Measurements from ENCODE around the gene CORO1C. TPM values are rescaled to one million over a fixed set of nuclear protein-coding genes. Genes with fewer than 3 reads are reported as not detected.
"Not testable (repeated sequence)": the region's sequence is repeated elsewhere in the genome, so short reads cannot be mapped to it uniquely, and the experiment has no call there.

CORO1C gene
- total RNA-seq, 3 donors from 2014 or later (not counting 1 experiment from before 2014, with no cell fraction given): 28.9 to 43.5 (median 36.0) TPM

GRCh38 chr12:108663324-108664015 lies 67.8 kb downstream of the CORO1C start:
- Histone ChIP-seq H3K4me1 (ENCODE audit: control insufficient read depth, insufficient read depth, low read length) (peaks cover 6% of the 10 kb centered on the region), H3K27ac (ENCODE audit: low read length) (no peak overlapping the region), H3K9me3 (ENCODE audit: control insufficient read depth, insufficient read depth, low read length) (no peaks in the 10 kb centered on the region), H3K27me3 (ENCODE audit: control insufficient read depth, insufficient read depth, low read length) (no peaks in the 10 kb centered on the region), H3K4me3 (ENCODE audit: low read length) (no peak overlapping the region), H3K36me3 (ENCODE audit: control insufficient read depth, insufficient read depth, low read length) (peaks cover 4% of the 10 kb centered on the region)
- no peaks in the 10 kb centered on the region for H3K36me3 Mint-ChIP-seq
- H3K4me1 Mint-ChIP-seq: peaks cover 5 to 12% of the 10 kb centered on the region in 2 donors
- ATAC-seq (no peak), DNase-seq (no peak)
- WGBS (ENCODE audit: insufficient coverage): 99% methylated on average over 3 of the region's 4 CpGs
- no peak for TF ChIP-seq CTCF (IDR thresholded peaks at IDR 0.05)
- H3K9me3 Mint-ChIP-seq: no peaks in the 10 kb centered on the region
- peak overlapping the region in 1 of 2 donors; percentile 88 for H3K27ac Mint-ChIP-seq
- intact Hi-C loops (cut with micrococcal nuclease): loop anchor here (1.0 to 2.0 kb wide), 6 partner anchors 51 to 429 kb away; partner anchors contain the start of genes ALKBH2, CORO1C and ISCU
- H3K4me3 Mint-ChIP-seq: no peak overlapping the region
- H3K27me3 Mint-ChIP-seq (ENCODE audit: low read depth in 2 of 2): no peaks in the 10 kb centered on the region

- H3K4me3 Mint-ChIP-seq; H3K27me3 ChIP-seq (ENCODE audit: control insufficient read depth, insufficient read depth, low read length); H3K4me1 Mint-ChIP-seq; H3K9me3 ChIP-seq (ENCODE audit: control insufficient read depth, insufficient read depth, low read length); H3K36me3 Mint-ChIP-seq; H3K27me3 Mint-ChIP-seq (ENCODE audit: low read depth in 2 of 2); H3K27ac Mint-ChIP-seq; DNase-seq; H3K9me3 Mint-ChIP-seq; H3K27ac ChIP-seq (ENCODE audit: low read length); ATAC-seq; intact Hi-C loops (cut with micrococcal nuclease); H3K4me3 ChIP-seq (ENCODE audit: low read length); H3K4me1 ChIP-seq (ENCODE audit: control insufficient read depth, insufficient read depth, low read length): not testable (repeated sequence)
- WGBS (ENCODE audit: insufficient coverage): no CpG with 5 or more reads among the region's 4 CpGs
- peaks cover 15% of the 10 kb centered on the region for H3K36me3 ChIP-seq (ENCODE audit: control insufficient read depth, insufficient read depth, low read length)
These were observed 73.2 kb downstream of the CORO1C start for GRCh38 chr12:108658115-108658514.

- no peak overlapping the region for H3K27ac Mint-ChIP-seq
- H3K36me3 Mint-ChIP-seq: no peaks in the 10 kb centered on the region
- H3K9me3 ChIP-seq (ENCODE audit: control insufficient read depth, insufficient read depth, low read length): no peaks in the 10 kb centered on the region
- H3K27me3 ChIP-seq (ENCODE audit: control insufficient read depth, insufficient read depth, low read length): no peaks in the 10 kb centered on the region
- no peak overlapping the region for H3K4me3 Mint-ChIP-seq
- no peak overlapping the region for H3K27ac ChIP-seq (ENCODE audit: low read length)
- no peaks in the 10 kb centered on the region for H3K4me1 Mint-ChIP-seq
- no peaks in the 10 kb centered on the region for H3K27me3 Mint-ChIP-seq (ENCODE audit: low read depth in 2 of 2)
- H3K9me3 Mint-ChIP-seq: no peaks in the 10 kb centered on the region
- over 99% methylated on average over 9 of the region's 10 CpGs for WGBS (ENCODE audit: insufficient coverage)
- ATAC-seq (no peak), DNase-seq (no peak)
- no peaks in the 10 kb centered on the region for H3K4me1 ChIP-seq (ENCODE audit: control insufficient read depth, insufficient read depth, low read length)
- no peak for TF ChIP-seq CTCF (IDR thresholded peaks at IDR 0.05)
- intact Hi-C loops (cut with micrococcal nuclease): no loop called here
- peaks cover 15% of the 10 kb centered on the region for H3K36me3 ChIP-seq (ENCODE audit: control insufficient read depth, insufficient read depth, low read length)
- H3K4me3 ChIP-seq (ENCODE audit: low read length): no peak overlapping the region
These were observed 74.1 kb downstream of the CORO1C start for GRCh38 chr12:108657130-108657745.

- H3K9me3 ChIP-seq (ENCODE audit: control insufficient read depth, insufficient read depth, low read length); intact Hi-C loops (cut with micrococcal nuclease); ATAC-seq; H3K27ac Mint-ChIP-seq; H3K4me3 ChIP-seq (ENCODE audit: low read length); H3K4me1 Mint-ChIP-seq; H3K36me3 Mint-ChIP-seq; H3K27ac ChIP-seq (ENCODE audit: low read length); H3K27me3 Mint-ChIP-seq (ENCODE audit: low read depth in 2 of 2); DNase-seq; H3K27me3 ChIP-seq (ENCODE audit: control insufficient read depth, insufficient read depth, low read length); H3K4me3 Mint-ChIP-seq; H3K4me1 ChIP-seq (ENCODE audit: control insufficient read depth, insufficient read depth, low read length); H3K9me3 Mint-ChIP-seq: not testable (repeated sequence)
- 96% methylated on average over 22 of the region's 24 CpGs for WGBS (ENCODE audit: insufficient coverage)
- H3K36me3 ChIP-seq (ENCODE audit: control insufficient read depth, insufficient read depth, low read length): peaks cover 21% of the 10 kb centered on the region
These were observed 75.1 kb downstream of the CORO1C start for GRCh38 chr12:108656247-108656646.

- ATAC-seq; H3K27ac ChIP-seq (ENCODE audit: low read length): not testable (repeated sequence)
These were observed 75.5 kb downstream of the CORO1C start for GRCh38 chr12:108655812-108656175.

GRCh38 chr12:108654622-108655021 lies 76.7 kb downstream of the CORO1C start:
- H3K36me3 ChIP-seq (ENCODE audit: control insufficient read depth, insufficient read depth, low read length): peaks cover 27% of the 10 kb centered on the region
- H3K4me3 Mint-ChIP-seq: not testable (repeated sequence)

More at GRCh38 chr12:108655812-108656175, 75.5 kb downstream of the CORO1C start:
- intact Hi-C loops (cut with micrococcal nuclease); H3K36me3 Mint-ChIP-seq; H3K27me3 Mint-ChIP-seq (ENCODE audit: low read depth in 2 of 2); H3K27ac Mint-ChIP-seq; H3K4me3 ChIP-seq (ENCODE audit: low read length); H3K9me3 Mint-ChIP-seq; H3K4me3 Mint-ChIP-seq; H3K27me3 ChIP-seq (ENCODE audit: control insufficient read depth, insufficient read depth, low read length); H3K4me1 ChIP-seq (ENCODE audit: control insufficient read depth, insufficient read depth, low read length); DNase-seq; H3K9me3 ChIP-seq (ENCODE audit: control insufficient read depth, insufficient read depth, low read length); H3K4me1 Mint-ChIP-seq: not testable (repeated sequence)
- peaks cover 22% of the 10 kb centered on the region for H3K36me3 ChIP-seq (ENCODE audit: control insufficient read depth, insufficient read depth, low read length)
- 97% methylated on average over 10 of the region's 28 CpGs for WGBS (ENCODE audit: insufficient coverage)

More at GRCh38 chr12:108654622-108655021, 76.7 kb downstream of the CORO1C start:
- H3K27me3 Mint-ChIP-seq (ENCODE audit: low read depth in 2 of 2); intact Hi-C loops (cut with micrococcal nuclease); H3K9me3 ChIP-seq (ENCODE audit: control insufficient read depth, insufficient read depth, low read length); H3K4me1 ChIP-seq (ENCODE audit: control insufficient read depth, insufficient read depth, low read length); ATAC-seq; H3K27me3 ChIP-seq (ENCODE audit: control insufficient read depth, insufficient read depth, low read length); H3K4me3 ChIP-seq (ENCODE audit: low read length); H3K36me3 Mint-ChIP-seq; H3K4me1 Mint-ChIP-seq; H3K27ac ChIP-seq (ENCODE audit: low read length); H3K9me3 Mint-ChIP-seq; DNase-seq; H3K27ac Mint-ChIP-seq: not testable (repeated sequence)
- 99% methylated on average over 8 of the region's 9 CpGs for WGBS (ENCODE audit: insufficient coverage)

Measured in natural killer cell (primary cell).